Right atrium auricular region (tissue), 2 donors: Measurements from ENCODE around the gene SLC35F4. TPM values are rescaled to one million over a fixed set of nuclear protein-coding genes. Genes with fewer than 3 reads are reported as not detected.
"Not testable (repeated sequence)": the region's sequence is repeated elsewhere in the genome, so short reads cannot be mapped to it uniquely, and the experiment has no call there.

ENCODE experiments used
- DNase-seq: peaks from one replicate; pipeline ENCODE4 v3.0.0-alpha.2; 2019; ENCODE audit warnings: low spot score
- H3K27ac ChIP-seq, 2 donors: fragments of 200-600 bp; sonication (generic); 1 replicate in 1 of 2; 2 replicates in 1 of 2; pipeline ENCODE4 v1.5.1; 2016 to 2019
- H3K27me3 ChIP-seq, 2 donors: fragments of 200-600 bp; sonication (generic); one replicate each; pipeline versions ENCODE4 v1.5.1 to v1.6.0; 2017 to 2019
- H3K36me3 ChIP-seq: fragments of 200-600 bp; sonication (generic); one replicate; pipeline ENCODE4 v1.5.1; 2016
- H3K4me1 ChIP-seq, 2 donors: fragments of 200-600 bp; sonication (generic); one replicate each; pipeline versions ENCODE4 v1.5.1 to v1.6.0; 2017 to 2019
- H3K4me3 ChIP-seq, 2 donors: fragments of 200-600 bp; sonication (generic); 1 replicate in 1 of 2; 2 replicates in 1 of 2; pipeline ENCODE4 v1.5.1; 2017 to 2019; ENCODE audit warnings: mild to moderate bottlenecking in 1 of 2, moderate library complexity in 1 of 2
- H3K9me3 ChIP-seq, 2 donors: fragments of 200-600 bp; sonication (generic); one replicate each; pipeline ENCODE4 v1.5.1; 2019
- total RNA-seq, 2 donors: library from RNA; depleted of rRNA; stranded (reverse); fragments of >200 nt; gene quantifications; one replicate each; pipeline ENCODE4 v1.1.0, GENCODE V29; 2016
- TF ChIP-seq, protein P1 (sequence below), 2 donors: fragments of 200-600 bp; sonication (generic); IDR thresholded peaks; one replicate each; pipeline ENCODE4 v1.5.1; 2019; ENCODE audit warnings: antibody characterized with exemption in 2 of 2

Gene SLC35F4
- total RNA-seq, 2 donors from 2014 or later: not detected

- H3K36me3 ChIP-seq: no peaks in the 10 kb centered on the region
- H3K9me3 ChIP-seq: peaks cover 0 to 7% of the 10 kb centered on the region in 2 donors
- no peaks in the 10 kb centered on the region for H3K27me3 ChIP-seq
- DNase-seq: no peak
- TF ChIP-seq, protein P1, sequence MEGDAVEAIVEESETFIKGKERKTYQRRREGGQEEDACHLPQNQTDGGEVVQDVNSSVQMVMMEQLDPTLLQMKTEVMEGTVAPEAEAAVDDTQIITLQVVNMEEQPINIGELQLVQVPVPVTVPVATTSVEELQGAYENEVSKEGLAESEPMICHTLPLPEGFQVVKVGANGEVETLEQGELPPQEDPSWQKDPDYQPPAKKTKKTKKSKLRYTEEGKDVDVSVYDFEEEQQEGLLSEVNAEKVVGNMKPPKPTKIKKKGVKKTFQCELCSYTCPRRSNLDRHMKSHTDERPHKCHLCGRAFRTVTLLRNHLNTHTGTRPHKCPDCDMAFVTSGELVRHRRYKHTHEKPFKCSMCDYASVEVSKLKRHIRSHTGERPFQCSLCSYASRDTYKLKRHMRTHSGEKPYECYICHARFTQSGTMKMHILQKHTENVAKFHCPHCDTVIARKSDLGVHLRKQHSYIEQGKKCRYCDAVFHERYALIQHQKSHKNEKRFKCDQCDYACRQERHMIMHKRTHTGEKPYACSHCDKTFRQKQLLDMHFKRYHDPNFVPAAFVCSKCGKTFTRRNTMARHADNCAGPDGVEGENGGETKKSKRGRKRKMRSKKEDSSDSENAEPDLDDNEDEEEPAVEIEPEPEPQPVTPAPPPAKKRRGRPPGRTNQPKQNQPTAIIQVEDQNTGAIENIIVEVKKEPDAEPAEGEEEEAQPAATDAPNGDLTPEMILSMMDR (IDR thresholded peaks at IDR 0.05): no peak
- H3K4me1 ChIP-seq: no peaks in the 10 kb centered on the region
- H3K27ac ChIP-seq: no peak overlapping the region
- no peak overlapping the region for H3K4me3 ChIP-seq
These were observed 151.4 kb downstream of the SLC35F4 start for GRCh38 chr14:57714487-57714931.

GRCh38 chr14:57712698-57713097 lies 153.2 kb downstream of the SLC35F4 start:
- H3K9me3 ChIP-seq: peaks cover 0 to 9% of the 10 kb centered on the region in 2 donors
- TF ChIP-seq, protein P1 (IDR thresholded peaks at IDR 0.05): no peak
- H3K27ac ChIP-seq: no peak overlapping the region
- H3K27me3 ChIP-seq: no peaks in the 10 kb centered on the region
- H3K4me1 ChIP-seq: no peaks in the 10 kb centered on the region
- no peak overlapping the region for H3K4me3 ChIP-seq
- DNase-seq: no peak
- no peaks in the 10 kb centered on the region for H3K36me3 ChIP-seq

DNA sequence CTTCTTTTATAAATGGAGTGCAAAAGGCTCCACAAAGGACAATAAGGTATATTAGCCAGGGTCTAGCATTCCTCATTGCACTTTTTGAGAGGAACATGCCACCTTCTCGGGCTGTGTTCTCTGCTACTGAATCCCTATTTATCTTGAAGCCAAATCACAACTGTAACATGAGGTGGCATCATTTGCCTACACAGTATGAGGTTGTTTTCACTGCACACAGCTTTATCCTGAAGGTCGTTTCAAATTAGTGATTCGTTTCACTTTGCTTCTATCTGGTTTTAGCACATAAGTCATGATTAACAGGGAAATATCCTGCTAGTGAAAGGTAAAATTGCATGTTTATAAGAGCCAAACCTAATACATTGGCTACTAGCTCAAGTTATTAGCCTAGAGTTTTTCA lies 153.8 kb downstream of the SLC35F4 start:
- DNase-seq: no peak
- TF ChIP-seq, protein P1 (IDR thresholded peaks at IDR 0.05): peak in 1 of 2 donors; percentile 33
- peaks cover 0 to 9% of the 10 kb centered on the region in 2 donors for H3K9me3 ChIP-seq
- no peaks in the 10 kb centered on the region for H3K27me3 ChIP-seq
- no peaks in the 10 kb centered on the region for H3K36me3 ChIP-seq
- no peak overlapping the region for H3K4me3 ChIP-seq
- H3K4me1 ChIP-seq: no peaks in the 10 kb centered on the region
- H3K27ac ChIP-seq: no peak overlapping the region

DNA sequence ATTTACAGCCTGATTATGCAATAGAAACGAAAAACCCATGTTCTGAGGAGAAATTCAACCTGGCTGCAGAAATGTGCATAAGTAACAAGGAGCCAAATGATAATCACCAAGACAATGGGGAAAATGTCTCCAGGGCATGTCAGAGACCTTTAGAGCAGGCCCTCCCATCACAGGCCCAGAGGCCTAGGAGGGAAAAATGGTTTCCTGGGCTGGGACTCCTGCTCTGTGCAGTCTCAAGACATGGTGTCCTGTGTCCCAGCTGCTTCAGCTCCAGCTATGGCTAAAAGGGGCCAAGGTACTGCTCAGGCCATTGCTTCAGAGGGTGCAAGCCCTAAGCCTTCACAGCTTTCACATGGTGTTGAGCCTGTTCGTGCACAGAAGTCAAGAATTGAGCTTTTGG lies 156.0 kb downstream of the SLC35F4 start:
- Histone ChIP-seq H3K27me3 (no peaks in the 10 kb centered on the region), H3K4me1 (no peaks in the 10 kb centered on the region), H3K36me3 (no peaks in the 10 kb centered on the region), H3K27ac (no peak overlapping the region), H3K4me3 (no peak overlapping the region), H3K9me3 (peaks cover 0 to 9% of the 10 kb centered on the region in 2 donors)
- DNase-seq: no peak
- TF ChIP-seq, protein P1 (IDR thresholded peaks at IDR 0.05): no peak

DNA sequence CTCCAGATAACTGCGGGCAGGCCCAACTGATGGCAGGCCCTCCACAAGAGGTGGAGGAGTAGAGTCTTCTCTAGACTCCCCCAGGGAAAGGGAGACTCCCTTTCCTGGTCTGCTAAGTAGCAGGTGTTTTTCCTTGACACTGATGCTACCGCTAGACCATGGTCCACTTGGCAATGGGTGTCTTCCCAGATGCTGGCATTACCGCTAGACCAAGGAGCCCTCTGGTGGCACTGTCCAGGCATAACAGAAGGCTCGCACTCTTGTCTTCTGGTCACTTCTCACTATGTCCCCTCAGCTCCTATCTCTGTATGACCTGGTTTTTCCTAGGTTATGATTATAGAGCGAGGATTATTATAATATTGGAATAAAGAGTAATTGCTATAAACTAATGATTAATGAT lies 156.8 kb downstream of the SLC35F4 start:
- H3K4me1 ChIP-seq, H3K27me3 ChIP-seq, H3K9me3 ChIP-seq, DNase-seq, H3K27ac ChIP-seq, H3K36me3 ChIP-seq, H3K4me3 ChIP-seq: not testable (repeated sequence)

DNA sequence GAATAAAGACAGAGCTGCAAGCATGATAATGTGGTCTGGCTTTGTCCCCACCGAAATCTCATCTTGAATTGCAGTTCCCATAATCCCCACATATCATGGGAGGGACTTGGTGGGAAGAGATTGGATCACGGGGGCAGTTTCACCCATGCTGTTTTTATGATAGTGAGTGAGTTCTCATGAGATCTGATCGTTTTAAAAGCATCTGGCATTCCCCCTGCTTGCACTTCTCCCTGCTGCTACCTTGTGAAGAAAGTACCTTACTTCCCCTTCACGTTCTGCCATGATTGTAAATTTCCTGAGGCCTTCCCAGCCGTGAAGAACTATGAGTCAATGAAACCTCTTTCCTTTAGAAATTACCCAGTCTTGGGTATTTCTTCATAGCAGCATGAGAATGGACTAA lies 158.7 kb downstream of the SLC35F4 start:
- Histone ChIP-seq H3K9me3 (peaks cover 0 to 9% of the 10 kb centered on the region in 2 donors), H3K4me1 (no peaks in the 10 kb centered on the region), H3K36me3 (no peaks in the 10 kb centered on the region), H3K4me3 (no peak overlapping the region), H3K27ac (no peak overlapping the region), H3K27me3 (no peaks in the 10 kb centered on the region)
- DNase-seq: no peak
- TF ChIP-seq, protein P1 (IDR thresholded peaks at IDR 0.05): no peak
